Esophagus squamous epithelium (tissue), 5 donors: Measurements from ENCODE around the gene MED10. TPM values are rescaled to one million over a fixed set of nuclear protein-coding genes. Genes with fewer than 3 reads are reported as not detected.

Experiments used
- DNase-seq: peaks from one replicate; lab custom pipeline; 2025; lab: John Stamatoyannopoulos, UW
- H3K27ac ChIP-seq, 4 donors: fragments of 200-600 bp; sonication (generic); one replicate each; pipeline ENCODE4 v1.5.1; 2016 to 2019; ENCODE audit warnings: mild to moderate bottlenecking in 1 of 4
- H3K27me3 ChIP-seq, 4 donors: fragments of 200-600 bp; sonication (generic); 1 replicate in 3 of 4; 2 replicates in 1 of 4; pipeline versions ENCODE4 v1.5.1 to v1.6.0; 2017 to 2021; ENCODE audit warnings: antibody characterized with exemption in 1 of 4
- H3K36me3 ChIP-seq, 3 donors: fragments of 200-600 bp; sonication (generic); one replicate each; pipeline ENCODE4 v1.5.1; 2016 to 2019
- H3K4me1 ChIP-seq, 3 donors: fragments of 200-600 bp; sonication (generic); one replicate each; pipeline ENCODE4 v1.5.1; 2017 to 2019
- H3K4me3 ChIP-seq, 4 donors: fragments of 200-600 bp; sonication (generic); 1 replicate in 3 of 4; 2 replicates in 1 of 4; pipeline ENCODE4 v1.5.1; 2016 to 2019; ENCODE audit warnings: mild to moderate bottlenecking in 2 of 4, moderate library complexity in 1 of 4
- H3K9me3 ChIP-seq, 3 donors: fragments of 200-600 bp; sonication (generic); one replicate each; pipeline ENCODE4 v1.5.1; 2016 to 2019
- POLR2A ChIP-seq, 4 donors: fragments of 450-650 bp; IDR thresholded peaks; one replicate each; pipeline ENCODE4 v1.6.1; 2017; ENCODE audit warnings: antibody characterized with exemption in 4 of 4, mild to moderate bottlenecking in 4 of 4, moderate library complexity in 3 of 4
- WGBS, 2 donors: methylation state at CpG; one replicate each; pipeline ENCODE4 v1.1.5; 2018; 5-methylcytosine and 5-hydroxymethylcytosine counted together
- intact Hi-C: fragments of 100-400 bp; cut with DNase I; formaldehyde crosslinking; loops from one replicate; pipeline ENCODE4 v1.15.0; 2022
- total RNA-seq, 4 donors: library from RNA; depleted of rRNA; stranded (reverse); fragments of >200 nt; gene quantifications; one replicate each; pipeline ENCODE4 v1.1.0, GENCODE V29; 2016
- TF ChIP-seq, protein P1 (sequence below), 6 experiments: fragments of 450-650 bp in 4 of 6; fragments of 200-600 bp in 2 of 6; sonication (generic) in 2 of 6; IDR thresholded peaks; one replicate each; pipeline ENCODE4 v1.5.1; 2016 to 2019; ENCODE audit warnings: antibody characterized with exemption in 6 of 6, mild to moderate bottlenecking in 4 of 6, moderate library complexity in 4 of 6
- donor health status: DM: yes; HTN: yes; CAD: no.

MED10 gene
- total RNA-seq, 4 donors from 2014 or later, result 10.3 to 30.7 (median 20.8) TPM

GRCh38 chr5:6423327-6424109 is 45.2 kb upstream of the MED10 start:
- no peak overlapping the region for H3K27ac ChIP-seq
- no peak for TF ChIP-seq POLR2A (IDR thresholded peaks at IDR 0.05)
- TF ChIP-seq, protein P1, sequence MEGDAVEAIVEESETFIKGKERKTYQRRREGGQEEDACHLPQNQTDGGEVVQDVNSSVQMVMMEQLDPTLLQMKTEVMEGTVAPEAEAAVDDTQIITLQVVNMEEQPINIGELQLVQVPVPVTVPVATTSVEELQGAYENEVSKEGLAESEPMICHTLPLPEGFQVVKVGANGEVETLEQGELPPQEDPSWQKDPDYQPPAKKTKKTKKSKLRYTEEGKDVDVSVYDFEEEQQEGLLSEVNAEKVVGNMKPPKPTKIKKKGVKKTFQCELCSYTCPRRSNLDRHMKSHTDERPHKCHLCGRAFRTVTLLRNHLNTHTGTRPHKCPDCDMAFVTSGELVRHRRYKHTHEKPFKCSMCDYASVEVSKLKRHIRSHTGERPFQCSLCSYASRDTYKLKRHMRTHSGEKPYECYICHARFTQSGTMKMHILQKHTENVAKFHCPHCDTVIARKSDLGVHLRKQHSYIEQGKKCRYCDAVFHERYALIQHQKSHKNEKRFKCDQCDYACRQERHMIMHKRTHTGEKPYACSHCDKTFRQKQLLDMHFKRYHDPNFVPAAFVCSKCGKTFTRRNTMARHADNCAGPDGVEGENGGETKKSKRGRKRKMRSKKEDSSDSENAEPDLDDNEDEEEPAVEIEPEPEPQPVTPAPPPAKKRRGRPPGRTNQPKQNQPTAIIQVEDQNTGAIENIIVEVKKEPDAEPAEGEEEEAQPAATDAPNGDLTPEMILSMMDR (IDR thresholded peaks at IDR 0.05), result no peak
- H3K27me3 ChIP-seq, result peaks cover 0 to 7% (median 0%) of the 10 kb centered on the region in 4 donors
- intact Hi-C loops, result no loop called here
- no peaks in the 10 kb centered on the region for H3K4me1 ChIP-seq
- no peaks in the 10 kb centered on the region for H3K36me3 ChIP-seq
- 67 to 79% methylated on average over 7 to 10 of the region's 13 CpGs for WGBS, 2 donors
- H3K4me3 ChIP-seq, result no peak overlapping the region
- H3K9me3 ChIP-seq, result no peaks in the 10 kb centered on the region
- no peak for DNase-seq

- TF ChIP-seq, protein P1 (IDR thresholded peaks at IDR 0.05), result no peak
- TF ChIP-seq POLR2A (IDR thresholded peaks at IDR 0.05), result no peak
- Histone ChIP-seq H3K4me1 (no peaks in the 10 kb centered on the region), H3K36me3 (no peaks in the 10 kb centered on the region), H3K4me3 (no peak overlapping the region), H3K27me3 (peaks cover 0 to 14% (median 0%) of the 10 kb centered on the region in 4 donors), H3K9me3 (no peaks in the 10 kb centered on the region), H3K27ac (no peak overlapping the region)
- WGBS, 2 donors, result 16 to 28% methylated on average over 8 of the region's 8 CpGs
- intact Hi-C loops, result no loop called here
- no peak for DNase-seq
These were observed 41.0 kb upstream of the MED10 start for GRCh38 chr5:6419340-6419852.

DNA sequence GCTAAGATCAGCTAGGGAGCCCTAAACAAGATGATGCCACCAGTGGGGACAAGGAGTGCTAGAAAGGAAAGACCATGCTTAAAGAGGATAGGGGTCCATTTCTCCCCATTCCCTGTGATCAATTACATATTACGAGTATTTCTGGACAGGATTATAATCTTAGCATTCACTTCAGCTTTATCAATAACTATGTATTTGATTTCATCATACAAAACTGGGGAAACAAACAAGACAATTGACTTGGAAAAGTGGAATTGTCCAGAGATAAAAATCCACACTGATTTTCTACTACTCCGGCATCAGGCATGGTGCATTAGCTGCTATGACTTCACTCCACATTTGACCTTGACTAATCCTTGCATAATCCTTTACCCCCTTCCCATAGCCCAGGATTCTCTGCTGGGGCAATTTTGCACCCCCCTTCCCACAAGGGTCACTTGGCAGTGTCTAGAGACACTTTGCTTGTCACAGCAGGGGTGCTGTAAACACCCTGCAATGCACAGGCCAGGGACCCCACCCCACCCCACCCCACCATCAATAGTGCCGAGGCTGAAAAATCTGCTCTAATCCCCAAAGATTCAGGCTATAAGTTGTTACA is 40.4 kb upstream of the MED10 start:
- no peak for DNase-seq

GRCh38 chr5:6417657-6418056 is 39.3 kb upstream of the MED10 start:
- H3K36me3 ChIP-seq, result no peaks in the 10 kb centered on the region
- intact Hi-C loops, result no loop called here
- no peaks in the 10 kb centered on the region for H3K9me3 ChIP-seq
- 92 to 100% methylated on average over 1 to 6 of the region's 10 CpGs for WGBS, 2 donors
- H3K27me3 ChIP-seq, result peaks cover 0 to 19% (median 0%) of the 10 kb centered on the region in 4 donors
- no peak for TF ChIP-seq POLR2A (IDR thresholded peaks at IDR 0.05)
- TF ChIP-seq, protein P1 (IDR thresholded peaks at IDR 0.05), result no peak
- no peak overlapping the region for H3K27ac ChIP-seq
- H3K4me3 ChIP-seq, result no peak overlapping the region
- DNase-seq, result no peak
- H3K4me1 ChIP-seq, result no peaks in the 10 kb centered on the region

More for the DNA sequence above, 40.4 kb upstream of the MED10 start:
- TF ChIP-seq, protein P1 (IDR thresholded peaks at IDR 0.05), result no peak
- H3K36me3 ChIP-seq, result no peaks in the 10 kb centered on the region
- H3K9me3 ChIP-seq, result no peaks in the 10 kb centered on the region
- H3K4me1 ChIP-seq, result no peaks in the 10 kb centered on the region
- no peak overlapping the region for H3K27ac ChIP-seq
- H3K4me3 ChIP-seq, result no peak overlapping the region
- intact Hi-C loops, result no loop called here
- WGBS, 2 donors, result 62 to 66% methylated on average over 3 of the region's 3 CpGs
- H3K27me3 ChIP-seq, result peaks cover 0 to 14% (median 0%) of the 10 kb centered on the region in 4 donors

GRCh38 chr5:6412811-6413210 is 34.5 kb upstream of the MED10 start:
- Histone ChIP-seq H3K9me3 (no peaks in the 10 kb centered on the region), H3K27ac (no peak overlapping the region), H3K36me3 (no peaks in the 10 kb centered on the region), H3K4me3 (no peak overlapping the region), H3K27me3 (peaks cover 0 to 20% (median 0%) of the 10 kb centered on the region in 4 donors), H3K4me1 (no peaks in the 10 kb centered on the region)
- intact Hi-C loops, result no loop called here
- DNase-seq, result no peak
- no peak for TF ChIP-seq POLR2A (IDR thresholded peaks at IDR 0.05)
- TF ChIP-seq, protein P1 (IDR thresholded peaks at IDR 0.05), result no peak
- WGBS, 2 donors, result 59 to 63% methylated on average over 2 to 3 of the region's 4 CpGs
